GM21528 (cell line): Measurements from ENCODE around the gene DCLK1.

Experiments used
- ATAC-seq: cut with Tn5 transposase; IDR thresholded peaks from one replicate; pipeline ENCODE4 v1.9.1; 2021; ENCODE audit warnings: mild to moderate bottlenecking, moderate library complexity; ENCODE audit not compliant: unreplicated experiment, low FRiP score

Gene DCLK1

GRCh38 chr13:35961002-35961401, 170.2 kb downstream of the DCLK1 start:
- no peak for ATAC-seq

- no peak for ATAC-seq
These were observed 173.2 kb downstream of the DCLK1 start for GRCh38 chr13:35957996-35958395.

- ATAC-seq, result no peak
These were observed 173.9 kb downstream of the DCLK1 start for GRCh38 chr13:35957241-35957731.

- no peak for ATAC-seq
These were observed 175.1 kb downstream of the DCLK1 start for GRCh38 chr13:35956074-35956473.

- no peak for ATAC-seq
These were observed 177.0 kb downstream of the DCLK1 start for GRCh38 chr13:35954207-35954560.

- ATAC-seq, result no peak
These were observed 177.5 kb downstream of the DCLK1 start for GRCh38 chr13:35953537-35954206.

GRCh38 chr13:35947315-35947714, 183.9 kb downstream of the DCLK1 start:
- no peak for ATAC-seq

- ATAC-seq, result no peak
These were observed 185.8 kb downstream of the DCLK1 start for GRCh38 chr13:35945368-35945767.

- ATAC-seq, result no peak
These were observed 189.8 kb downstream of the DCLK1 start for GRCh38 chr13:35941374-35941773.

GRCh38 chr13:35940734-35941133, 190.4 kb downstream of the DCLK1 start:
- no peak for ATAC-seq

- no peak for ATAC-seq
These were observed 194.8 kb downstream of the DCLK1 start for GRCh38 chr13:35936246-35936978.

- ATAC-seq, result no peak
These were observed 200.2 kb downstream of the DCLK1 start for GRCh38 chr13:35930665-35931631.

GRCh38 chr13:35927567-35928021, 203.6 kb downstream of the DCLK1 start:
- no peak for ATAC-seq

GRCh38 chr13:35926859-35927530, 204.2 kb downstream of the DCLK1 start:
- ATAC-seq, result no peak

- no peak for ATAC-seq
These were observed 205.5 kb downstream of the DCLK1 start for GRCh38 chr13:35925669-35926068.

- no peak for ATAC-seq
These were observed 207.8 kb downstream of the DCLK1 start for GRCh38 chr13:35923347-35923746.

GRCh38 chr13:35920816-35921215, 210.4 kb downstream of the DCLK1 start:
- no peak for ATAC-seq

- no peak for ATAC-seq
These were observed 213.1 kb downstream of the DCLK1 start for GRCh38 chr13:35917942-35918645.

- ATAC-seq, result no peak
These were observed 213.8 kb downstream of the DCLK1 start for GRCh38 chr13:35917252-35917941.
